GM12878 (cell line): ENCODE data around the gene RNFT2. TPM values are rescaled to one million over a fixed set of nuclear protein-coding genes. Genes with fewer than 3 reads are reported as not detected.

Source experiments
- ATAC-seq: fragments of 200-7000 bp; cut with Tn5 transposase; 3 replicates; pipeline ENCODE4 v1.9.1; 2020; ENCODE audit warnings: mild to moderate bottlenecking, moderate library complexity
- BruUV-seq: library from RNA; stranded (reverse); fragments of 400-500 nt; replicated peaks from 2 replicates; lab custom pipeline; 2021; lab: Mats Ljungman, UMichigan
- CTCF ChIA-PET: fragments of 300-600 bp; sonication (Branson Sonifier 250); formaldehyde crosslinking; extraction: SDS; loops from one replicate; lab custom pipeline; 2021; ENCODE audit warnings: inconsistent platforms; lab: Yijun Ruan, JAX
- POLR2A ChIA-PET: fragments of 350-600 bp; formaldehyde crosslinking; extraction: SDS; loops from one replicate; lab custom pipeline; 2021; ENCODE audit warnings: inconsistent platforms; lab: Charles Lee
- RAD21 ChIA-PET: fragments of 300-600 bp; sonication (Branson Sonifier 250); formaldehyde crosslinking; loops from one replicate; lab custom pipeline; 2023; ENCODE audit warnings: antibody characterized with exemption; ENCODE audit not compliant: unreplicated experiment; lab: Charles Lee
- SMC1A ChIA-PET: fragments of 300-600 bp; sonication (Branson Sonifier 250); formaldehyde crosslinking; loops from one replicate; lab custom pipeline; 2023; ENCODE audit not compliant: unreplicated experiment, uncharacterized antibody; lab: Charles Lee
- DNase-seq: peaks from one replicate; pipeline ENCODE4 v3.0.0-alpha.2; 2011; ENCODE audit warnings: low read depth, low spot score
- FAIRE-seq: peaks from 3 replicates; lab custom pipeline; 2011; peaks lifted over from hg19 to GRCh38; lab: Jason Lieb, UNC
- H2AFZ ChIP-seq: 2 replicates; pipeline ENCODE4 v1.6.0; 2011; ENCODE audit warnings: low read depth, low read length, control low read depth; ENCODE audit not compliant: control insufficient read depth
- H3K27ac ChIP-seq: 2 replicates; pipeline ENCODE4 v1.5.1; 2011; ENCODE audit warnings: control low read depth; ENCODE audit not compliant: control insufficient read depth, insufficient read depth
- H3K27me3 ChIP-seq, 2 experiments: replicated peaks in 1 of 2; 2 replicates each; pipeline versions ENCODE4 v1.6.0 to v1.6.1; 2011; ENCODE audit warnings: low read length in 1 of 2; ENCODE audit not compliant: control insufficient read depth in 2 of 2, insufficient read depth in 2 of 2
- H3K36me3 ChIP-seq, 2 experiments: 2 replicates each; pipeline ENCODE4 v1.5.1; 2011; ENCODE audit warnings: low read length in 1 of 2; ENCODE audit not compliant: control insufficient read depth in 2 of 2, insufficient read depth in 2 of 2
- H3K4me1 ChIP-seq: 2 replicates; pipeline ENCODE4 v1.6.1; 2011; ENCODE audit warnings: mild to moderate bottlenecking, low read length, moderate library complexity, mixed read lengths; ENCODE audit not compliant: control insufficient read depth, insufficient read depth
- H3K4me2 ChIP-seq: 2 replicates; pipeline ENCODE4 v1.6.0; 2011; ENCODE audit warnings: control low read depth; ENCODE audit not compliant: control insufficient read depth, insufficient read depth
- H3K4me3 ChIP-seq: fragments of 200-600 bp; sonication (generic); 2 replicates; pipeline ENCODE4 v1.5.1; 2016
- H3K79me2 ChIP-seq: 2 replicates; pipeline ENCODE4 v1.6.0; 2011; ENCODE audit warnings: low read length; ENCODE audit not compliant: control insufficient read depth, insufficient read depth
- H3K9ac ChIP-seq: 2 replicates; pipeline ENCODE4 v1.8.0; 2011; ENCODE audit warnings: low read length, control low read depth, mixed read lengths; ENCODE audit not compliant: control insufficient read depth, insufficient read depth
- H3K9me3 ChIP-seq: replicated peaks from 3 replicates; pipeline ENCODE4 v1.5.1; 2011; ENCODE audit warnings: mild to moderate bottlenecking, low read length; ENCODE audit not compliant: control insufficient read depth, insufficient read depth
- H4K20me1 ChIP-seq: 2 replicates; pipeline ENCODE4 v1.6.0; 2011; ENCODE audit not compliant: control insufficient read depth, insufficient read depth
- CUX1 ChIP-seq: IDR thresholded peaks from 2 replicates; pipeline ENCODE4 v1.6.1; 2012; ENCODE audit warnings: improper control_type of control experiment, low read depth, low read length; ENCODE audit not compliant: insufficient replicate concordance
- KDM1A ChIP-seq: fragments of 200-600 bp; sonication (generic); IDR thresholded peaks from 2 replicates; pipeline ENCODE4 v1.6.1; 2016; ENCODE audit warnings: borderline replicate concordance
- LARP7 ChIP-seq: fragments of 450-650 bp; IDR thresholded peaks from 2 replicates; pipeline ENCODE4 v1.6.1; 2017; ENCODE audit warnings: mild to moderate bottlenecking
- MAX ChIP-seq: IDR thresholded peaks from 2 replicates; pipeline ENCODE4 v1.6.1; 2012; ENCODE audit warnings: low read depth, low read length, improper control_type of control experiment
- MEF2B ChIP-seq: fragments of 450-650 bp; IDR thresholded peaks from 2 replicates; pipeline ENCODE4 v1.6.1; 2018; ENCODE audit warnings: mild to moderate bottlenecking, moderate library complexity; ENCODE audit not compliant: partially characterized antibody, poor library complexity, severe bottlenecking
- MXI1 ChIP-seq: fragments of 150-350 bp; IDR thresholded peaks from 2 replicates; pipeline ENCODE4 v1.6.1; 2011; ENCODE audit warnings: low read depth, mild to moderate bottlenecking, inconsistent platforms, low read length, improper control_type of control experiment
- NFYA ChIP-seq: IDR thresholded peaks from 2 replicates; pipeline ENCODE4 v1.6.1; 2011; ENCODE audit warnings: low read depth, mild to moderate bottlenecking, low read length, improper control_type of control experiment, borderline replicate concordance
- NR2C2 ChIP-seq: IDR thresholded peaks from 2 replicates; pipeline ENCODE4 v1.6.1; 2011; ENCODE audit warnings: borderline replicate concordance, low read depth; ENCODE audit not compliant: control insufficient read depth, insufficient read length
- NRF1 ChIP-seq: conservative IDR thresholded peaks from 2 replicates; pipeline ENCODE4 v1.6.1; 2011; ENCODE audit warnings: mild to moderate bottlenecking, low read depth, low read length, improper control_type of control experiment
- PML ChIP-seq: IDR thresholded peaks from 2 replicates; pipeline ENCODE4 v1.6.1; 2012; ENCODE audit warnings: low read length, inconsistent platforms
- RELB ChIP-seq: fragments of 450-650 bp; IDR thresholded peaks from 2 replicates; pipeline ENCODE4 v1.6.1; 2017; ENCODE audit warnings: low read depth, mild to moderate bottlenecking, moderate library complexity
- TARDBP ChIP-seq: IDR thresholded peaks from 2 replicates; pipeline ENCODE4 v1.6.1; 2016; ENCODE audit warnings: borderline replicate concordance
- ZBTB4 ChIP-seq: fragments of 450-650 bp; formaldehyde crosslinking; IDR thresholded peaks from 2 replicates; pipeline ENCODE4 v1.4.0; 2022; ENCODE audit warnings: mild to moderate bottlenecking, moderate library complexity
- ZNF217 ChIP-seq: fragments of 450-650 bp; IDR thresholded peaks from 2 replicates; pipeline ENCODE4 v1.6.1; 2017; ENCODE audit warnings: antibody characterized with exemption, mild to moderate bottlenecking
- ZNF622 ChIP-seq: fragments of 450-650 bp; IDR thresholded peaks from 2 replicates; pipeline ENCODE4 v1.6.1; 2017; ENCODE audit warnings: mild to moderate bottlenecking, inconsistent platforms
- ZSCAN29 ChIP-seq: fragments of 450-650 bp; IDR thresholded peaks from 2 replicates; pipeline ENCODE4 v1.6.1; 2017; ENCODE audit warnings: mild to moderate bottlenecking, moderate library complexity
- WGBS: methylation state at CpG from one replicate; pipeline ENCODE4 v1.1.6; 2016; ENCODE audit warnings: low lambda C conversion rate; ENCODE audit not compliant: insufficient replicate concordance, insufficient coverage; ENCODE audit errors: missing lambda C conversion rate; 5-methylcytosine and 5-hydroxymethylcytosine counted together
- in situ Hi-C: fragments of 300-500 bp; cut with MboI; formaldehyde crosslinking; loops from 9 replicates; pipeline ENCODE4 v1.14.3; 2018; ENCODE audit warnings: mixed read lengths
- intact Hi-C: fragments of 100-400 bp; cut with micrococcal nuclease; formaldehyde crosslinking; loops from one replicate; pipeline ENCODE4 v1.14.2; 2022; ENCODE audit not compliant: unreplicated experiment
- polyA plus RNA-seq, 11 experiments: library from polyadenylated mRNA; depleted of rRNA in 4 of 11; unstranded in 6 of 11; stranded (reverse) in 5 of 11; fragments of >200 nt; fragmentation: Nextera tagmentation in 4 of 11; fragmentation: Illumina TruSeq in 1 of 11; extraction: Ambion mirVana in 4 of 11; extraction: Trizol in 1 of 11; gene quantifications; 1 replicate in 1 of 11; 2 replicates in 10 of 11; pipeline versions ENCODE4 v1.2.1 to v1.2.3, GENCODE V29; 2011 to 2016; ENCODE audit warnings: inconsistent platforms in 2 of 11, missing spikeins in 2 of 11, low read depth in 1 of 11
- total RNA-seq, 4 experiments: library from RNA; depleted of rRNA in 3 of 4; stranded (reverse); fragments of >200 nt in 3 of 4; fragmentation: Illumina TruSeq in 1 of 4; extraction: Trizol in 1 of 4; gene quantifications; 2 replicates each; pipeline versions ENCODE4 v1.2.1 to v1.2.3, GENCODE V29; 2013 to 2021

RNFT2 gene
- total and polyA plus RNA-seq, 10 of the 15 experiments (the other 5 are each of a cell fraction or from before 2014, with no cell fraction given) = 2.5 to 17.3 (median 9.7) TPM

- Histone ChIP-seq H4K20me1 (no peaks in the 10 kb centered on the region), H3K4me3 (no peak overlapping the region), H3K9me3 (no peaks in the 10 kb centered on the region), H3K27me3 (no peaks in the 10 kb centered on the region), H3K27ac (no peak overlapping the region), H3K4me2 (no peak overlapping the region), H3K9ac (no peak overlapping the region), H3K79me2 (no peaks in the 10 kb centered on the region), H3K4me1 (no peaks in the 10 kb centered on the region), H3K36me3 (no peaks in the 10 kb centered on the region; a peak in 1 of 4 replicates), H2AFZ (no peak overlapping the region)
- no peak for ATAC-seq
- ChIA-PET SMC1A (no interaction called here), CTCF (no interaction called here), RAD21 (no interaction called here), POLR2A (interaction anchor here (0.6 kb wide), 1 partner anchor 361 kb away, joined by 4 read pairs; no protein-coding TSS in a partner anchor)
- in situ Hi-C loops (no loop called here), intact Hi-C loops (no loop called here)
- BruUV-seq = no TSS peak
- no peak for FAIRE-seq
- DNase-seq = no peak
- WGBS = 86% methylated on average over 10 of the region's 10 CpGs
- TF ChIP-seq ZSCAN29 = no peak
- no peak for TF ChIP-seq NFYA
- no peak for TF ChIP-seq CUX1
- TF ChIP-seq NR2C2 = no peak
- no peak for TF ChIP-seq NRF1
- no peak for TF ChIP-seq TARDBP
- no peak for TF ChIP-seq LARP7
- no peak for TF ChIP-seq PML
- no peak for TF ChIP-seq MXI1
- no peak for TF ChIP-seq ZBTB4 (CRISPR knock-in tag)
- no peak for TF ChIP-seq RELB
- no peak for TF ChIP-seq MEF2B
- TF ChIP-seq KDM1A = no peak
- no peak for TF ChIP-seq ZNF217
- TF ChIP-seq ZNF622 = no peak
- TF ChIP-seq MAX = no peak
Measured at GRCh38 chr12:116833474-116833873, 95.4 kb downstream of the RNFT2 start.
